SK-N-SH (cell line): ENCODE results near the gene SPTBN2. TPM values are rescaled to one million over a fixed set of nuclear protein-coding genes. Genes with fewer than 3 reads are reported as not detected.

Experiments used
- CTCF ChIA-PET: fragments of 300-600, 350-600 bp; formaldehyde crosslinking; extraction: SDS; loops from one replicate; lab custom pipeline; 2021; lab: Yijun Ruan, JAX
- POLR2A ChIA-PET: fragments of 350-600 bp; sonication (Branson Sonifier 250); formaldehyde crosslinking; extraction: SDS; loops from one replicate; lab custom pipeline; 2020; ENCODE audit warnings: antibody characterized with exemption, inconsistent platforms; lab: Yijun Ruan, JAX
- DNase-seq: peaks from one replicate; pipeline ENCODE4 v3.0.0; 2012
- H2AFZ ChIP-seq: fragments of 200-600 bp; sonication (generic); 2 replicates; pipeline ENCODE4 v1.8.1; 2016; ENCODE audit warnings: antibody characterized with exemption, mild to moderate bottlenecking, low read depth
- H3F3A ChIP-seq: fragments of 200-600 bp; sonication (generic); replicated peaks from 2 replicates; pipeline ENCODE3; 2016; ENCODE audit warnings: antibody characterized with exemption, mild to moderate bottlenecking; ENCODE audit not compliant: insufficient read depth
- H3K27ac ChIP-seq, 2 experiments: fragments of 200-500 bp in 1 of 2; fragments of 200-600 bp in 1 of 2; sonication (Bioruptor generic) in 1 of 2; sonication (generic), shearing (Covaris generic) in 1 of 2; 2 replicates each; pipeline versions ENCODE4 v1.5.1 to v1.6.1; 2014 to 2016; ENCODE audit warnings: low read depth in 2 of 2, inconsistent platforms in 1 of 2, low read length in 1 of 2, mild to moderate bottlenecking in 1 of 2, mixed read lengths in 1 of 2
- H3K27me3 ChIP-seq: fragments of 200-600 bp; sonication (generic), shearing (Covaris generic); 2 replicates; pipeline ENCODE4 v1.6.1; 2016; ENCODE audit warnings: mixed run types; ENCODE audit not compliant: insufficient read depth
- H3K36me3 ChIP-seq, 2 experiments: fragments of 200-500 bp in 1 of 2; fragments of 200-600 bp in 1 of 2; sonication (Bioruptor generic) in 1 of 2; sonication (generic) in 1 of 2; replicated peaks in 1 of 2; 2 replicates each; pipeline versions ENCODE3 to v1.5.1; 2014 to 2016; ENCODE audit warnings: low read length in 1 of 2, mild to moderate bottlenecking in 1 of 2; ENCODE audit not compliant: insufficient read depth in 2 of 2, control insufficient read depth in 1 of 2
- H3K4me1 ChIP-seq, 2 experiments: fragments of 200-500 bp in 1 of 2; fragments of 200-600 bp in 1 of 2; sonication (Bioruptor generic) in 1 of 2; sonication (generic), shearing (Covaris generic) in 1 of 2; 2 replicates each; pipeline versions ENCODE4 v1.5.1 to v1.6.1; 2014 to 2016; ENCODE audit warnings: low read depth in 1 of 2, low read length in 1 of 2, mixed run types in 1 of 2; ENCODE audit not compliant: insufficient read depth in 2 of 2, control insufficient read depth in 1 of 2
- H3K4me2 ChIP-seq: fragments of 200-600 bp; sonication (generic), shearing (Covaris generic); 2 replicates; pipeline ENCODE4 v1.6.1; 2017; ENCODE audit warnings: mixed run types
- H3K4me3 ChIP-seq, 2 experiments: fragments of 200-500 bp in 1 of 2; fragments of 200-600 bp in 1 of 2; sonication (Bioruptor generic) in 1 of 2; sonication (generic), shearing (Covaris generic) in 1 of 2; 2 replicates each; pipeline versions ENCODE4 v1.5.1 to v1.8.1; 2014 to 2016; ENCODE audit warnings: low read depth in 2 of 2, inconsistent platforms in 1 of 2, low read length in 1 of 2, mild to moderate bottlenecking in 1 of 2, mixed read lengths in 1 of 2, moderate library complexity in 1 of 2
- H3K79me2 ChIP-seq: fragments of 200-600 bp; sonication (generic); 2 replicates; pipeline ENCODE4 v1.8.1; 2017; ENCODE audit warnings: mild to moderate bottlenecking; ENCODE audit not compliant: insufficient read depth
- H3K9ac ChIP-seq: fragments of 200-600 bp; sonication (generic); 2 replicates; pipeline ENCODE4 v1.6.1; 2017; ENCODE audit warnings: mixed run types
- H3K9me2 ChIP-seq: fragments of 200-600 bp; sonication (generic); 2 replicates; pipeline ENCODE4 v1.6.1; 2017; ENCODE audit warnings: mixed run types
- H3K9me3 ChIP-seq: fragments of 200-600 bp; sonication (generic); 2 replicates; pipeline ENCODE4 v1.6.1; 2017; ENCODE audit warnings: mixed run types, mild to moderate bottlenecking, moderate library complexity
- H4K20me1 ChIP-seq: fragments of 200-600 bp; sonication (generic); 2 replicates; pipeline ENCODE4 v1.6.1; 2017; ENCODE audit warnings: mild to moderate bottlenecking, mixed run types; ENCODE audit not compliant: insufficient read depth
- CTCF ChIP-seq: fragments of 200-600 bp; sonication (generic); IDR thresholded peaks from 2 replicates; pipeline ENCODE4 v1.6.1; 2017; ENCODE audit warnings: antibody characterized with exemption, mild to moderate bottlenecking, moderate library complexity
- ELF1 ChIP-seq: IDR thresholded peaks from 2 replicates; pipeline ENCODE4 v1.4.0; 2012
- FOSL2 ChIP-seq: IDR thresholded peaks from 2 replicates; pipeline ENCODE4 v1.4.0; 2012; ENCODE audit warnings: low read depth, mild to moderate bottlenecking, moderate library complexity, borderline replicate concordance
- IRF3 ChIP-seq: fragments of 150-350 bp; IDR thresholded peaks from 2 replicates; pipeline ENCODE4 v1.6.1; 2016; ENCODE audit warnings: mild to moderate bottlenecking, low read depth, low read length
- MAX ChIP-seq: IDR thresholded peaks from 2 replicates; pipeline ENCODE4 v1.4.0; 2012; ENCODE audit warnings: low read depth
- MEF2A ChIP-seq: IDR thresholded peaks from 2 replicates; pipeline ENCODE4 v1.4.0; 2012; ENCODE audit warnings: low read depth, borderline replicate concordance
- NRF1 ChIP-seq: IDR thresholded peaks from 2 replicates; pipeline ENCODE4 v1.6.1; 2012; ENCODE audit warnings: low read depth, mild to moderate bottlenecking, low read length
- POLR2AphosphoS5 ChIP-seq: IDR thresholded peaks from 2 replicates; pipeline ENCODE4 v1.6.1; 2012; ENCODE audit warnings: low read depth, low read length
- REST ChIP-seq: IDR thresholded peaks from 2 replicates; pipeline ENCODE4 v1.6.1; 2012; ENCODE audit warnings: mild to moderate bottlenecking, low read depth, low read length, moderate library complexity
- TCF12 ChIP-seq: IDR thresholded peaks from 2 replicates; pipeline ENCODE4 v1.4.0; 2012
- USF1 ChIP-seq: IDR thresholded peaks from 2 replicates; pipeline ENCODE4 v1.4.0; 2012; ENCODE audit warnings: low read depth, borderline replicate concordance
- ZBTB33 ChIP-seq: IDR thresholded peaks from 2 replicates; pipeline ENCODE4 v1.4.0; 2012; ENCODE audit warnings: low read depth, borderline replicate concordance
- WGBS: methylation state at CpG from one replicate; pipeline ENCODE4 v1.1.6; 2017; ENCODE audit warnings: low lambda C conversion rate; 5-methylcytosine and 5-hydroxymethylcytosine counted together
- polyA plus RNA-seq, 3 experiments: library from polyadenylated mRNA; depleted of rRNA; stranded (reverse); fragments of >200 nt; gene quantifications; 2 replicates each; pipeline ENCODE4 v1.2.3, GENCODE V29; 2012

SPTBN2 gene
- polyA plus RNA-seq, 1 of the 3 experiments (the other 2 are of a cell fraction) = 19.7 TPM

- H2AFZ ChIP-seq = no peak overlapping the region
- no peak overlapping the region for H3K4me3 ChIP-seq
- no peaks in the 10 kb centered on the region for H3K9me3 ChIP-seq
- no peak overlapping the region for H3K27ac ChIP-seq
- 94% methylated on average over 2 of the region's 2 CpGs for WGBS
- H3F3A ChIP-seq = no peaks in the 10 kb centered on the region
- H3K9ac ChIP-seq = no peak overlapping the region
- CTCF ChIA-PET = interaction anchor here (2.5 kb wide), 1 partner anchor 67 kb away, joined by 9 read pairs; no protein-coding TSS in a partner anchor
- TF ChIP-seq FOSL2 = no peak
- no peaks in the 10 kb centered on the region for H3K9me2 ChIP-seq
- no peaks in the 10 kb centered on the region for H3K79me2 ChIP-seq
- H3K36me3 ChIP-seq = peaks cover 0 to 13% of the 10 kb centered on the region in 2 experiments
- no peaks in the 10 kb centered on the region for H3K4me1 ChIP-seq
- no peak overlapping the region for H3K4me2 ChIP-seq
- no peaks in the 10 kb centered on the region for H4K20me1 ChIP-seq
- no peak for DNase-seq
- POLR2A ChIA-PET = no interaction called here
- no peaks in the 10 kb centered on the region for H3K27me3 ChIP-seq
These were observed 37.7 kb upstream of the SPTBN2 start for GRCh38 chr11:66766681-66767080.

GRCh38 chr11:66762088-66762487 lies 33.1 kb upstream of the SPTBN2 start:
- Histone ChIP-seq H2AFZ (no peak overlapping the region), H3K79me2 (no peaks in the 10 kb centered on the region), H3K36me3 (peaks cover 0 to 20% of the 10 kb centered on the region in 2 experiments), H3K9ac (no peak overlapping the region), H4K20me1 (no peaks in the 10 kb centered on the region), H3K9me2 (no peaks in the 10 kb centered on the region), H3K9me3 (no peaks in the 10 kb centered on the region), H3K4me2 (no peak overlapping the region), H3K4me1 (no peaks in the 10 kb centered on the region), H3K4me3 (no peak overlapping the region), H3K27me3 (no peaks in the 10 kb centered on the region), H3F3A (peaks cover 6% of the 10 kb centered on the region), H3K27ac (no peak overlapping the region)
- TF ChIP-seq POLR2AphosphoS5 (no peak), ELF1 (no peak), MEF2A (no peak), CTCF (no peak)
- CTCF ChIA-PET = interaction anchor here (1.1 kb wide), 1 partner anchor 214 kb away, joined by 4 read pairs; no protein-coding TSS in a partner anchor
- POLR2A ChIA-PET = no interaction called here
- DNase-seq = no peak
- 97% methylated on average over 27 of the region's 27 CpGs for WGBS

- no peaks in the 10 kb centered on the region for H3K9me3 ChIP-seq
- WGBS = 91% methylated on average over 4 of the region's 4 CpGs
- H3K36me3 ChIP-seq = no peaks in the 10 kb centered on the region
- H3K9me2 ChIP-seq = no peaks in the 10 kb centered on the region
- peaks cover 38% of the 10 kb centered on the region for H3K79me2 ChIP-seq
- no peaks in the 10 kb centered on the region for H4K20me1 ChIP-seq
- H3K4me1 ChIP-seq = peaks cover 3 to 16% of the 10 kb centered on the region in 2 experiments; a peak in 2 of 4 replicates
- H2AFZ ChIP-seq = no peak overlapping the region
- CTCF ChIA-PET = interaction anchor here (0.6 kb wide), 1 partner anchor 15 kb away, joined by 3 read pairs; no protein-coding TSS in a partner anchor
- no peak overlapping the region for H3K27ac ChIP-seq
- no peak overlapping the region for H3K9ac ChIP-seq
- no peak overlapping the region for H3K4me3 ChIP-seq
- no peak for DNase-seq
- H3F3A ChIP-seq = peaks cover 10% of the 10 kb centered on the region
- H3K4me2 ChIP-seq = no peak overlapping the region
- POLR2A ChIA-PET = no interaction called here
- no peaks in the 10 kb centered on the region for H3K27me3 ChIP-seq
- TF ChIP-seq TCF12 (no peak), ZBTB33 (no peak), IRF3 (no peak), MAX (no peak), REST (no peak), POLR2AphosphoS5 (no peak), NRF1 (no peak), USF1 (no peak)
These were observed 23.1 kb upstream of the SPTBN2 start for GRCh38 chr11:66752148-66752547.
